Measurements from ENCODE around the gene DENND2D. TPM values are rescaled to one million over a fixed set of nuclear protein-coding genes. Genes with fewer than 3 reads are reported as not detected.

DENND2D gene
- total and polyA plus RNA-seq, 2 donors (not counting 3 experiments of a cell fraction or from before 2014, with no cell fraction given): 0.41 to 1.00 TPM

DNA sequence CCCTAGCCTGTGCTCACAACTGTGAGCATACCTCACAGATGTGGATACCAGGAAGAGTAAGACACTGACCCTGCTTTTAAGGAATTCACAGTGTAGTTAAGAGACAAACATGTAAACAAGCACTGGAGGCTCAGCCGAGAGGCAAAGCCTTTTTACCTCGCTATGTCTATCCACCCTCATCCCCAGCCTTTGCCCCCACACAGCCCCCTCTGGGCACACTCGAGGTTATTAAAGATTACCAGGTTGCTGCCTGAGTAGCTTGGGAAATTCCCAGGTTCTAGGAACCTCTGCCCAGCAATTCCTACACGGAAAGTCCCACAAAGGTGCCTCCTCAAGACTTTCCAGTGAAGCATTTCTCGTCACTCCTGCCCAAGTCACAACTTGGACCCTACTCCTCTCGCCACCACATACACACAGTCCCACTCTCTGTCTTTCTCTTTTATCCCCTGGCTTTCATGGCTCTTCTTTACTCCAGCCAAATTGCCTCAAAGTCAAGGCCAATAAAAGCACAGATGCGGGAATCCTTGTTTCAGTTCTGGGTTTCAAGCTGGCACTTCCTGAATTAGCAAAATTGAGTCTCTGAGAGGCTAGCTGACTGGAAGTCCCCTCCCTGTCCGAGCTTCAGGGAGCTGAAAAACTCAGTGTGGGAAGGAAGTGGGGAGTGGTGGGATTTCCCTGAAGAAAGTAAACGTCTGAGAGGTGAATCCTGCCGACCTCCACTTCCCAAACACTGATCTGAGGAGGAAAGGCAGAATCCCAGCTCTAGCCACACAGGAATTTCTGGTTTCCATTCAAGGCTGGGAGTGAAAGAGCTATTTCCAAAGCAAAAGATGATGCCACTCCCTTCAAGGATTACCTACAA, 7.6 kb downstream of the DENND2D start:
- Histone ChIP-seq H3K4me1 (ENCODE audit: control insufficient read depth, extremely low read depth, insufficient read depth, low read length) (no peaks in the 10 kb centered on the region), H3K79me2 (ENCODE audit: control insufficient read depth, insufficient read depth, low read length) (no peaks in the 10 kb centered on the region), H3K27me3 (ENCODE audit: control insufficient read depth in 2 of 2, insufficient read depth in 2 of 2, low read length in 2 of 2) (peaks cover 5 to 6% of the 10 kb centered on the region in 2 experiments), H3K4me3 (replicated peaks in 1 of 3; ENCODE audit: insufficient read depth in 1 of 3, low read depth in 1 of 3, low read length in 3 of 3) (no peak overlapping the region), H3K36me3 (ENCODE audit: control insufficient read depth in 2 of 2, extremely low read depth in 1 of 2, insufficient read depth in 2 of 2, low read length in 2 of 2) (peaks cover 0 to 3% of the 10 kb centered on the region in 2 experiments), H3K9me3 (replicated peaks; ENCODE audit: control insufficient read depth, insufficient read depth, low read length) (no peaks in the 10 kb centered on the region), H3K27ac (ENCODE audit: insufficient read depth, low read depth, low read length) (no peak overlapping the region), H4K20me1 (replicated peaks; ENCODE audit: control insufficient read depth, extremely low read depth, insufficient read depth, low read length) (no peaks in the 10 kb centered on the region), H2AFZ (ENCODE audit: low read depth, low read length) (peak overlapping the region; percentile 24), H3K9me1 (replicated peaks; ENCODE audit: control insufficient read depth, extremely low read depth, insufficient read depth, low read length) (no peaks in the 10 kb centered on the region), H3K4me2 (ENCODE audit: insufficient read depth, low read length) (peak overlapping the region; percentile 17), H3K9ac (replicated peaks; ENCODE audit: extremely low read depth, insufficient read depth, low read length) (no peak overlapping the region)
- DNase-seq (ENCODE audit: low read depth, low spot score) (peak; percentile 42), FAIRE-seq (peak; percentile 40)
- intact Hi-C loops (cut with micrococcal nuclease) (no loop called here), dilution Hi-C loops (cut with MboI; ENCODE audit: extremely low pct_ligation_motif_present, low sequenced_read_pairs) (no loop called here)
- TF ChIP-seq POLR2AphosphoS5 (IDR thresholded peaks at IDR 0.05; ENCODE audit: insufficient read depth, low read depth, low read length) (no peak), MYC (IDR thresholded peaks at IDR 0.05; ENCODE audit: low read depth, low read length) (no peak), MAX (IDR thresholded peaks at IDR 0.05; ENCODE audit: insufficient read depth, insufficient read length) (no peak), GATA2 (IDR thresholded peaks at IDR 0.05; ENCODE audit: insufficient read depth, insufficient read length, low read depth, low read length) (no peak), EZH2 (IDR thresholded peaks at IDR 0.05; ENCODE audit: borderline replicate concordance, low read depth, low read length, severe bottlenecking) (no peak), FOS (IDR thresholded peaks at IDR 0.05; ENCODE audit: borderline replicate concordance, insufficient read depth, low read length) (no peak), JUN (IDR thresholded peaks at IDR 0.05; ENCODE audit: borderline replicate concordance, insufficient read depth, insufficient read length, low read depth) (no peak), POLR2A (IDR thresholded peaks at IDR 0.05; ENCODE audit: low read depth, low read length) (no peak), CTCF (IDR thresholded peaks at IDR 0.05; ENCODE audit: extremely low read depth in 1 of 2, insufficient read depth in 1 of 2, low read depth in 1 of 2, low read length in 2 of 2) (no peak)
- ChIA-PET POLR2A (no interaction called here), CTCF (interaction anchor here (0.6 to 1.1 kb wide), 3 partner anchors 10 to 207 kb away, joined by 3 to 4 read pairs (median 3); no protein-coding TSS in a partner anchor)
- no TSS peak for BruUV-seq (replicated peaks)

All from endothelial cell of umbilical vein (primary cell).